Panc1 (cell line): ENCODE results near the gene TMX1.

Experiments used
- POLR2AphosphoS5 ChIP-seq: IDR thresholded peaks from 2 replicates; pipeline ENCODE4 v1.6.1; 2012; ENCODE audit warnings: mild to moderate bottlenecking, low read depth, low read length, moderate library complexity
- TCF7L2 ChIP-seq: IDR thresholded peaks from 2 replicates; pipeline ENCODE4 v1.6.1; 2011; ENCODE audit warnings: mild to moderate bottlenecking, low read depth, low read length, inconsistent platforms
- TF ChIP-seq, protein P1 (sequence below): fragments of 450-650 bp; IDR thresholded peaks from 2 replicates; pipeline ENCODE4 v1.5.1; 2017; ENCODE audit warnings: mild to moderate bottlenecking
- TF ChIP-seq, protein P2 (sequence below), 2 experiments: IDR thresholded peaks; 2 replicates each; pipeline ENCODE4 v1.6.1; 2011 to 2012; ENCODE audit warnings: low read depth in 2 of 2, control low read depth in 1 of 2, low read length in 1 of 2, mild to moderate bottlenecking in 1 of 2, moderate library complexity in 1 of 2; ENCODE audit not compliant: insufficient read depth in 1 of 2

DNA sequence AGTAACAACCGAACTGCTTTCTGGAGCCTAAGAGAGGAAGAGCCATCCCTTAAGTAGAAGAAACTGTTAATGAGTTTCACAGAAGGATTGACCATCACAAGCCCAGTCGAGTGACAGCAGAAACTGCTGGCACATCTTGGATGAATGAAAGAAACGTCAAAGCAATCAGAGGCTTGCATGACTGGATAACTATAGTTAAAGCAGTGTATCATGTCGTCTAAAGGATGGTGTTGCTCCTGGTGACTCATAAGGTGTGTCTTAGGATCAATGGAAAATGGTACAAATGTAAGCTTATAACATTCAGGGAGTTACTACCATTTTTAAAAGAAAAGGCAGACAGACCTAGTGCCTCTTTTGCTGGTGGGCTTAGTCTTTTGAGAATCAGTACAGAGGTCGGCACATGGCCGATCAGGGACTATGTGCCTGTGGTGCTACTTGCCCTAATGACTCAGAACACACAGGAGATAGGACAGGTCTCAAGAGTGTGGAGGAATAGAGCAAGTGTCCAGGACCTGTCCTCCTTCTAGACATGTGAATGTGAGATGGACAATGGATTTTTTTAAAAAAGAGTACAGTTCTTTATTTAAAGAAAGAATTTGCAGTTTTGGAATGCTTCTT, 55.7 kb downstream of the TMX1 start:
- TF ChIP-seq POLR2AphosphoS5 = no peak
- TF ChIP-seq, protein P1, sequence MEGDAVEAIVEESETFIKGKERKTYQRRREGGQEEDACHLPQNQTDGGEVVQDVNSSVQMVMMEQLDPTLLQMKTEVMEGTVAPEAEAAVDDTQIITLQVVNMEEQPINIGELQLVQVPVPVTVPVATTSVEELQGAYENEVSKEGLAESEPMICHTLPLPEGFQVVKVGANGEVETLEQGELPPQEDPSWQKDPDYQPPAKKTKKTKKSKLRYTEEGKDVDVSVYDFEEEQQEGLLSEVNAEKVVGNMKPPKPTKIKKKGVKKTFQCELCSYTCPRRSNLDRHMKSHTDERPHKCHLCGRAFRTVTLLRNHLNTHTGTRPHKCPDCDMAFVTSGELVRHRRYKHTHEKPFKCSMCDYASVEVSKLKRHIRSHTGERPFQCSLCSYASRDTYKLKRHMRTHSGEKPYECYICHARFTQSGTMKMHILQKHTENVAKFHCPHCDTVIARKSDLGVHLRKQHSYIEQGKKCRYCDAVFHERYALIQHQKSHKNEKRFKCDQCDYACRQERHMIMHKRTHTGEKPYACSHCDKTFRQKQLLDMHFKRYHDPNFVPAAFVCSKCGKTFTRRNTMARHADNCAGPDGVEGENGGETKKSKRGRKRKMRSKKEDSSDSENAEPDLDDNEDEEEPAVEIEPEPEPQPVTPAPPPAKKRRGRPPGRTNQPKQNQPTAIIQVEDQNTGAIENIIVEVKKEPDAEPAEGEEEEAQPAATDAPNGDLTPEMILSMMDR = no peak
- TF ChIP-seq TCF7L2 = no peak
- TF ChIP-seq, protein P2, sequence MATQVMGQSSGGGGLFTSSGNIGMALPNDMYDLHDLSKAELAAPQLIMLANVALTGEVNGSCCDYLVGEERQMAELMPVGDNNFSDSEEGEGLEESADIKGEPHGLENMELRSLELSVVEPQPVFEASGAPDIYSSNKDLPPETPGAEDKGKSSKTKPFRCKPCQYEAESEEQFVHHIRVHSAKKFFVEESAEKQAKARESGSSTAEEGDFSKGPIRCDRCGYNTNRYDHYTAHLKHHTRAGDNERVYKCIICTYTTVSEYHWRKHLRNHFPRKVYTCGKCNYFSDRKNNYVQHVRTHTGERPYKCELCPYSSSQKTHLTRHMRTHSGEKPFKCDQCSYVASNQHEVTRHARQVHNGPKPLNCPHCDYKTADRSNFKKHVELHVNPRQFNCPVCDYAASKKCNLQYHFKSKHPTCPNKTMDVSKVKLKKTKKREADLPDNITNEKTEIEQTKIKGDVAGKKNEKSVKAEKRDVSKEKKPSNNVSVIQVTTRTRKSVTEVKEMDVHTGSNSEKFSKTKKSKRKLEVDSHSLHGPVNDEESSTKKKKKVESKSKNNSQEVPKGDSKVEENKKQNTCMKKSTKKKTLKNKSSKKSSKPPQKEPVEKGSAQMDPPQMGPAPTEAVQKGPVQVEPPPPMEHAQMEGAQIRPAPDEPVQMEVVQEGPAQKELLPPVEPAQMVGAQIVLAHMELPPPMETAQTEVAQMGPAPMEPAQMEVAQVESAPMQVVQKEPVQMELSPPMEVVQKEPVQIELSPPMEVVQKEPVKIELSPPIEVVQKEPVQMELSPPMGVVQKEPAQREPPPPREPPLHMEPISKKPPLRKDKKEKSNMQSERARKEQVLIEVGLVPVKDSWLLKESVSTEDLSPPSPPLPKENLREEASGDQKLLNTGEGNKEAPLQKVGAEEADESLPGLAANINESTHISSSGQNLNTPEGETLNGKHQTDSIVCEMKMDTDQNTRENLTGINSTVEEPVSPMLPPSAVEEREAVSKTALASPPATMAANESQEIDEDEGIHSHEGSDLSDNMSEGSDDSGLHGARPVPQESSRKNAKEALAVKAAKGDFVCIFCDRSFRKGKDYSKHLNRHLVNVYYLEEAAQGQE (IDR thresholded peaks at IDR 0.05; ENCODE audit: insufficient read depth in 1 of 2, low read depth in 2 of 2, low read length in 1 of 2) = no peak
